ENCODE measurements around the gene TAS1R3. TPM values are rescaled to one million over a fixed set of nuclear protein-coding genes. Genes with fewer than 3 reads are reported as not detected.

TAS1R3 gene
- total and polyA plus RNA-seq, 12 donors = 0.16 to 3.1 (median 0.37) TPM

DNA sequence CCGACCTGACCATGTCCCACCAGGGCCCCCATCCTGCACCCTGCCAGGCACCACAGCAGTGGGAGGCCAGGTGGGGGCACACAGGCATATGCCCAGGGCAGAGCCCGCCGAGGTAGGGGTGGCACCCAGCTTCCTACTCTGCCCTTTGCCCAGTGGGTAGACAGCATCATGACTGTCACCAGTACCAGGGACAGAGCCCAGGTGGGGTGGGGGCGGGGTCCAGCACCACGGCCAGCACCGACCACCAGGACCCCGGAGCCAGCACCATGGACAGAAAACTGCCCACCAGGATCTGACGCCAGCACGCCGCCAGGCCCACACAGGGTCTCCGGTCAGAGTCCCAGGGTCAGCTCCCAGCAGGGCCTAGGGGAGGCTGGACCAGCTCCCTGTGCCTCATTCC, 3.8 kb downstream of the TAS1R3 start:
- intact Hi-C loops (cut with DNase I) = no loop called here
- 58 to 61% methylated on average over 11 of the region's 11 CpGs for WGBS, 2 donors
- ATAC-seq (no peak), DNase-seq (no peak)
- Histone ChIP-seq H3K4me3 (no peak overlapping the region), H3K36me3 (peaks cover 0 to 45% (median 9%) of the 10 kb centered on the region in 9 donors), H3K4me1 (peaks cover 6 to 17% (median 12%) of the 10 kb centered on the region in 9 donors), H3K9me3 (no peaks in the 10 kb centered on the region), H3K27ac (no peak overlapping the region), H3K27me3 (no peaks in the 10 kb centered on the region)
- TF ChIP-seq CTCF (IDR thresholded peaks at IDR 0.05) = no peak

- TF ChIP-seq CTCF (IDR thresholded peaks at IDR 0.05) = no peak
- Histone ChIP-seq H3K4me1 (peaks cover 6 to 13% (median 9%) of the 10 kb centered on the region in 9 donors), H3K27me3 (no peaks in the 10 kb centered on the region), H3K36me3 (peaks cover 0 to 49% (median 9%) of the 10 kb centered on the region in 9 donors), H3K27ac (no peak overlapping the region), H3K9me3 (no peaks in the 10 kb centered on the region), H3K4me3 (no peak overlapping the region)
- 75 to 78% methylated on average over 16 of the region's 16 CpGs for WGBS, 2 donors
- DNase-seq = no peak
- no peak for ATAC-seq
- intact Hi-C loops (cut with DNase I) = no loop called here
Observed at GRCh38 chr1:1335283-1335682, 4.2 kb downstream of the TAS1R3 start.

DNA sequence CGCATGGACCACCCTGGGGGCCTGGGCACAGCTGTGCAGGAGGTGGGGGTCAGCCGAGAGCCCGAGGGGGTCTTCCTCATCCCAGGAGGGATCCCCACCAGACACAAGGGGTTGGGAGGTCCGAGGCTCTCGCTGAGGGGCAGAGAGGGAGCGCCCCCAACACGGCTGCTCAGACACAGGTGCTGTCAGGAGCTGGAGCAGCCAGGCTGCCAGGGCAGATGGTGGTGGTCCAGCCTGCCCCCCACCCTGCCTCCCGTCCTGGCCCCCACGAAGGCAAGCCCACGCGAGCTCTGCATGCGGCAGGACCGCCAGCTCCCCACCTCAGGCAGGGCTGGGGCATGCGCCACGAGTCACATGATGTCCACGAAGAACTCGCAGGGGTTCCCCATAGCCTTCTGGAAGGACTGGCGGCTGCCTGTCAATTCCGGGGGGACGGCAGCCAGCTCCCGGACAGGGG, 4.7 kb downstream of the TAS1R3 start:
- Histone ChIP-seq H3K4me1 (peaks cover under 1 to 8% (median 4%) of the 10 kb centered on the region in 9 donors), H3K9me3 (no peaks in the 10 kb centered on the region), H3K27ac (no peak overlapping the region), H3K36me3 (peaks cover 0 to 51% (median 9%) of the 10 kb centered on the region in 9 donors), H3K4me3 (no peak overlapping the region), H3K27me3 (no peaks in the 10 kb centered on the region)
- intact Hi-C loops (cut with DNase I) = no loop called here
- no peak for DNase-seq
- WGBS, 2 donors = 88 to 90% methylated on average over 21 of the region's 21 CpGs
- no peak for TF ChIP-seq CTCF (IDR thresholded peaks at IDR 0.05)
- ATAC-seq = no peak

DNA sequence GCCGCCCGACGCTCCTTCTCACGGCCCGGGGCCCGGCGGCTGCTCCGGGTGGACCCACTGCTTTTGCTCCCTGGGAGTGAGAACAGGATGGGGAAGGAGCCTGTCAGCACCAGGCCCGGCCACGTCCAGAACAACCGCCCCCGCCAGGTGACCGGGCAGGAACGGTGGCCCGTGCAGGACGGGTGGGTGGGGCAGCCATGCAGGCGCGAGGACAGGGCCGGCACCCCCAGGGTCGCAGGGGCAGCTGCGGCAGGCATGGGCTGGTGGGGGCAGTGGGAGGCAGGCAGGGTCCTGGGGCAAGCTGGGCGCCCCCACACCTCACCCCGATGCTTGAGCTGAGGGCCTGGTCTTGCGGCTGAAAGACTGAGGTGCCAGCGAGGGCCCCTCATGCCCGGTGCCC, 5.4 kb downstream of the TAS1R3 start:
- WGBS, 2 donors = 88 to 93% methylated on average over 18 to 26 of the region's 26 CpGs
- Histone ChIP-seq H3K36me3 (peaks cover 0 to 55% (median 9%) of the 10 kb centered on the region in 9 donors), H3K27me3 (no peaks in the 10 kb centered on the region), H3K9me3 (no peaks in the 10 kb centered on the region), H3K27ac (no peak overlapping the region), H3K4me1 (peaks cover 0 to 2% (median 0%) of the 10 kb centered on the region in 9 donors), H3K4me3 (no peak overlapping the region)
- DNase-seq (no peak), ATAC-seq (no peak)
- TF ChIP-seq CTCF (IDR thresholded peaks at IDR 0.05) = no peak
- intact Hi-C loops (cut with DNase I) = no loop called here
